ENCODE results near the gene CNTNAP2.

DNA sequence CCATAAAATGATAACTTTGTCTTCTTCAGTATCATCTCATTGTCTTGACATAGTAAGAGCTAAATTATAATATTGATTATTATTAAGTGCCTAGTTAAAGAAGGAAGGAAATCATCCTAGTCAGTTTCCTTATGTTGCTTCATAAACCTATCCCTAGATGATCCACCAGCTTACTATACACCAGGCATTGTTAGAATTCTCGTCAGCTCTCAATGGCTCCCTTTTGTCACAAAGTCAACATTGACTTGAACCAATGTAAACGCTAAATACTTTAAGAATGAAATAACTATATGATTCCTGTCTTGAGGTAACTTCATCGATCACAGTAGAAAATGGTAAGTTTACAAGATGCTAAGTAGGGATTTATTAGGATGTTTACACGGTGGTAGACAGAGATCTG lies 1162.9 kb downstream of the CNTNAP2 start:
- no peak for TF ChIP-seq FOXM1 (IDR thresholded peaks at IDR 0.05; ENCODE audit: borderline replicate concordance)
- TF ChIP-seq, protein P1, sequence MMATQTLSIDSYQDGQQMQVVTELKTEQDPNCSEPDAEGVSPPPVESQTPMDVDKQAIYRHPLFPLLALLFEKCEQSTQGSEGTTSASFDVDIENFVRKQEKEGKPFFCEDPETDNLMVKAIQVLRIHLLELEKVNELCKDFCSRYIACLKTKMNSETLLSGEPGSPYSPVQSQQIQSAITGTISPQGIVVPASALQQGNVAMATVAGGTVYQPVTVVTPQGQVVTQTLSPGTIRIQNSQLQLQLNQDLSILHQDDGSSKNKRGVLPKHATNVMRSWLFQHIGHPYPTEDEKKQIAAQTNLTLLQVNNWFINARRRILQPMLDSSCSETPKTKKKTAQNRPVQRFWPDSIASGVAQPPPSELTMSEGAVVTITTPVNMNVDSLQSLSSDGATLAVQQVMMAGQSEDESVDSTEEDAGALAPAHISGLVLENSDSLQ (IDR thresholded peaks at IDR 0.05): no peak
